Mucosa of stomach (tissue), 1 donor: ENCODE data around the gene MTNR1B.

Experiments
- H3K27me3 ChIP-seq: one replicate; pipeline ENCODE4 v1.7.0; 2013; ENCODE audit warnings: mild to moderate bottlenecking, low read length; ENCODE audit not compliant: control insufficient read depth, insufficient read depth
- H3K36me3 ChIP-seq: one replicate; pipeline ENCODE4 v1.7.0; 2013; ENCODE audit warnings: low read length; ENCODE audit not compliant: control insufficient read depth, insufficient read depth
- H3K4me1 ChIP-seq: one replicate; pipeline ENCODE4 v1.7.0; 2013; ENCODE audit warnings: mild to moderate bottlenecking, low read length; ENCODE audit not compliant: control insufficient read depth, insufficient read depth
- H3K4me3 ChIP-seq: one replicate; pipeline ENCODE4 v1.7.0; 2013; ENCODE audit warnings: low read length
- H3K9ac ChIP-seq: one replicate; pipeline ENCODE4 v1.7.0; 2013; ENCODE audit warnings: mild to moderate bottlenecking, low read length, moderate library complexity
- H3K9me3 ChIP-seq: one replicate; pipeline ENCODE4 v1.7.0; 2013; ENCODE audit warnings: mild to moderate bottlenecking, low read length, moderate library complexity; ENCODE audit not compliant: control insufficient read depth
- donor health status: Pancreatic carcinoma.

MTNR1B gene

GRCh38 chr11:92969634-92970347 lies at the start of gene MTNR1B:
Gene MTNR1B, plus strand, starts transcription at chr11:92969651. Its CDS starts 75 bp downstream, at chr11:92969726.
- Histone ChIP-seq H3K4me3 (no peak within 1 kb of the TSS), H3K9me3 (no peaks in the 10 kb centered on the region), H3K27me3 (peaks cover 22% of the 10 kb centered on the region), H3K4me1 (no peaks in the 10 kb centered on the region), H3K9ac (no peak within 1 kb of the TSS), H3K36me3 (no peaks in the 10 kb centered on the region)

- no peaks in the 10 kb centered on the region for H3K9me3 ChIP-seq
- no peaks in the 10 kb centered on the region for H3K27me3 ChIP-seq
- H3K36me3 ChIP-seq, result no peaks in the 10 kb centered on the region
- H3K9ac ChIP-seq, result no peak overlapping the region
- no peak overlapping the region for H3K4me3 ChIP-seq
- H3K4me1 ChIP-seq, result no peaks in the 10 kb centered on the region
Observed at GRCh38 chr11:92920331-92920730, 49.1 kb upstream of the MTNR1B start.

- no peaks in the 10 kb centered on the region for H3K27me3 ChIP-seq
- no peak overlapping the region for H3K9ac ChIP-seq
- no peak overlapping the region for H3K4me3 ChIP-seq
- no peaks in the 10 kb centered on the region for H3K4me1 ChIP-seq
- no peaks in the 10 kb centered on the region for H3K9me3 ChIP-seq
- no peaks in the 10 kb centered on the region for H3K36me3 ChIP-seq
Observed at GRCh38 chr11:92922731-92923130, 46.7 kb upstream of the MTNR1B start.

- Histone ChIP-seq H3K4me3 (no peak overlapping the region), H3K27me3 (no peaks in the 10 kb centered on the region), H3K9ac (no peak overlapping the region), H3K36me3 (no peaks in the 10 kb centered on the region), H3K9me3 (no peaks in the 10 kb centered on the region), H3K4me1 (peaks cover 4% of the 10 kb centered on the region)
Observed at GRCh38 chr11:92929246-92929645, 40.2 kb upstream of the MTNR1B start.

- no peak overlapping the region for H3K9ac ChIP-seq
- no peak overlapping the region for H3K4me3 ChIP-seq
- no peaks in the 10 kb centered on the region for H3K27me3 ChIP-seq
- no peaks in the 10 kb centered on the region for H3K9me3 ChIP-seq
- no peaks in the 10 kb centered on the region for H3K36me3 ChIP-seq
- H3K4me1 ChIP-seq, result peaks cover 4% of the 10 kb centered on the region
Observed at GRCh38 chr11:92929653-92930052, 39.8 kb upstream of the MTNR1B start.

GRCh38 chr11:92931746-92932422 lies 37.6 kb upstream of the MTNR1B start:
- H3K27me3 ChIP-seq, result no peaks in the 10 kb centered on the region
- H3K36me3 ChIP-seq, result no peaks in the 10 kb centered on the region
- peaks cover 4% of the 10 kb centered on the region for H3K4me1 ChIP-seq
- H3K9ac ChIP-seq, result no peak overlapping the region
- no peaks in the 10 kb centered on the region for H3K9me3 ChIP-seq
- H3K4me3 ChIP-seq, result no peak overlapping the region

GRCh38 chr11:92939305-92939704 lies 30.1 kb upstream of the MTNR1B start:
- Histone ChIP-seq H3K27me3 (no peaks in the 10 kb centered on the region), H3K4me3 (no peak overlapping the region), H3K9me3 (no peaks in the 10 kb centered on the region), H3K9ac (no peak overlapping the region), H3K36me3 (no peaks in the 10 kb centered on the region), H3K4me1 (no peaks in the 10 kb centered on the region)

GRCh38 chr11:92941676-92942571 lies 27.5 kb upstream of the MTNR1B start:
- Histone ChIP-seq H3K36me3 (no peaks in the 10 kb centered on the region), H3K27me3 (no peaks in the 10 kb centered on the region), H3K4me3 (no peak overlapping the region), H3K4me1 (no peaks in the 10 kb centered on the region), H3K9ac (no peak overlapping the region), H3K9me3 (no peaks in the 10 kb centered on the region)

- Histone ChIP-seq H3K4me1 (peaks cover 9% of the 10 kb centered on the region), H3K27me3 (no peaks in the 10 kb centered on the region), H3K9me3 (no peaks in the 10 kb centered on the region), H3K36me3 (no peaks in the 10 kb centered on the region), H3K9ac (no peak overlapping the region), H3K4me3 (no peak overlapping the region)
Observed at GRCh38 chr11:92946707-92947106, 22.7 kb upstream of the MTNR1B start.

GRCh38 chr11:92948116-92948515 lies 21.3 kb upstream of the MTNR1B start:
- Histone ChIP-seq H3K4me1 (peaks cover 9% of the 10 kb centered on the region), H3K27me3 (no peaks in the 10 kb centered on the region), H3K4me3 (no peak overlapping the region), H3K9ac (no peak overlapping the region), H3K36me3 (no peaks in the 10 kb centered on the region), H3K9me3 (no peaks in the 10 kb centered on the region)

- Histone ChIP-seq H3K27me3 (no peaks in the 10 kb centered on the region), H3K4me3 (no peak overlapping the region), H3K9me3 (no peaks in the 10 kb centered on the region), H3K36me3 (no peaks in the 10 kb centered on the region), H3K4me1 (peaks cover 1% of the 10 kb centered on the region), H3K9ac (no peak overlapping the region)
Observed at GRCh38 chr11:92954003-92954402, 15.4 kb upstream of the MTNR1B start.

- Histone ChIP-seq H3K4me3 (no peak overlapping the region), H3K4me1 (no peaks in the 10 kb centered on the region), H3K9me3 (no peaks in the 10 kb centered on the region), H3K36me3 (no peaks in the 10 kb centered on the region), H3K9ac (no peak overlapping the region), H3K27me3 (no peaks in the 10 kb centered on the region)
Observed at GRCh38 chr11:92955860-92956259, 13.6 kb upstream of the MTNR1B start.
